ENCODE data around the gene CHSY1.
"Not testable (repeated sequence)": the region's sequence is repeated elsewhere in the genome, so short reads cannot be mapped to it uniquely, and the experiment has no call there.

CHSY1 gene, protein sequence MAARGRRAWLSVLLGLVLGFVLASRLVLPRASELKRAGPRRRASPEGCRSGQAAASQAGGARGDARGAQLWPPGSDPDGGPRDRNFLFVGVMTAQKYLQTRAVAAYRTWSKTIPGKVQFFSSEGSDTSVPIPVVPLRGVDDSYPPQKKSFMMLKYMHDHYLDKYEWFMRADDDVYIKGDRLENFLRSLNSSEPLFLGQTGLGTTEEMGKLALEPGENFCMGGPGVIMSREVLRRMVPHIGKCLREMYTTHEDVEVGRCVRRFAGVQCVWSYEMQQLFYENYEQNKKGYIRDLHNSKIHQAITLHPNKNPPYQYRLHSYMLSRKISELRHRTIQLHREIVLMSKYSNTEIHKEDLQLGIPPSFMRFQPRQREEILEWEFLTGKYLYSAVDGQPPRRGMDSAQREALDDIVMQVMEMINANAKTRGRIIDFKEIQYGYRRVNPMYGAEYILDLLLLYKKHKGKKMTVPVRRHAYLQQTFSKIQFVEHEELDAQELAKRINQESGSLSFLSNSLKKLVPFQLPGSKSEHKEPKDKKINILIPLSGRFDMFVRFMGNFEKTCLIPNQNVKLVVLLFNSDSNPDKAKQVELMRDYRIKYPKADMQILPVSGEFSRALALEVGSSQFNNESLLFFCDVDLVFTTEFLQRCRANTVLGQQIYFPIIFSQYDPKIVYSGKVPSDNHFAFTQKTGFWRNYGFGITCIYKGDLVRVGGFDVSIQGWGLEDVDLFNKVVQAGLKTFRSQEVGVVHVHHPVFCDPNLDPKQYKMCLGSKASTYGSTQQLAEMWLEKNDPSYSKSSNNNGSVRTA

DNA sequence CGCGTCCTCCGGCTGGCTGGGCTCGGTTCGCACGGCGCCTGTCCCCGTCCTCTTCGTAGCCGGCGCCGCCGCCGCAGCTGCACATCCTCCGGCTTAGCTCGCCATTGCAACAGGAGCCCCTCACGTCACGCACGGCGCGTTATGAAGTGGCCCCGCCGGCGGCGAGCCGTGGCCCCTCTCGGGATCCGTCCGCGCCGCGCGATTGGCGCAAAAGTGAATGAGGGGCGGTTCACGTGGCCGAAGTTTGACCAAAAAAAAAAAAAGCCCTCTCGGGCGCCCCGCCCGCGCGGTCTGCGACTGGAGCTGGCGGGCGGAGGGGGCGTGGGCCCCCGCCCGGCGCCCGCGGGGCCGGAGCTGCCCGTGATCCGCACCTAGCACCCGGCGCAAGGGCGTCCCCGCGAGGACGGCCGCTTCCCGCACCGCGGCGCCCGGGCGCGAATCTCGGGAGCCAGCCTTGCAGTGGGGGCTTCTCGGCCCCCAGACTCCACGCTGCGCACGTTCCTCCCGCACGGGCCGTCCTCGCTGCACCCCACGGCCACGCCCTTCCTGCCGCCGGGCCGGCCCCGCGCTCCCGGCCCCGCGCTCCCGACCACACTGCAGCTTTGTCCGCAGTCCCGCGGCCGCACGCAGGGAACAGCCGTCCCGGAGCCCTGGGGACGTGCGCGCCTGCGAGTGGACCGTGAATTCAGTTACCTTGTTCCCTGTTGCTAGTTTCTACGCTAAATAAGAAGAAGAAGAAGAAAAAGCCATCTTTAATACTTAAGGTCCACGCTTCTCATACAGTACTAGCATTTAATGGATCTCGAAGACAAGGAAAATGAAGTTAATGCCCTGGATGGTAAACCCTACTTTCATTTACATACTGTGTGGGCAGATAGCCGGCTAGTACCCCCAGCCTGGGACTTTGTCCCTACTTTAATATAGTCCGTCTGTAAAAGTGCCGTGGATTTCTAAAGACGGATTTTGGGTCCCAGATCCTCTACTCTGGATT, at the start of gene CHSY1:
CHSY1 (minus strand) TSS at position 219 of the 991 bp plus-strand sequence. CDS start 592 bp downstream, outside the sequence.
- peak; percentile 95 for DNase-seq

DNA sequence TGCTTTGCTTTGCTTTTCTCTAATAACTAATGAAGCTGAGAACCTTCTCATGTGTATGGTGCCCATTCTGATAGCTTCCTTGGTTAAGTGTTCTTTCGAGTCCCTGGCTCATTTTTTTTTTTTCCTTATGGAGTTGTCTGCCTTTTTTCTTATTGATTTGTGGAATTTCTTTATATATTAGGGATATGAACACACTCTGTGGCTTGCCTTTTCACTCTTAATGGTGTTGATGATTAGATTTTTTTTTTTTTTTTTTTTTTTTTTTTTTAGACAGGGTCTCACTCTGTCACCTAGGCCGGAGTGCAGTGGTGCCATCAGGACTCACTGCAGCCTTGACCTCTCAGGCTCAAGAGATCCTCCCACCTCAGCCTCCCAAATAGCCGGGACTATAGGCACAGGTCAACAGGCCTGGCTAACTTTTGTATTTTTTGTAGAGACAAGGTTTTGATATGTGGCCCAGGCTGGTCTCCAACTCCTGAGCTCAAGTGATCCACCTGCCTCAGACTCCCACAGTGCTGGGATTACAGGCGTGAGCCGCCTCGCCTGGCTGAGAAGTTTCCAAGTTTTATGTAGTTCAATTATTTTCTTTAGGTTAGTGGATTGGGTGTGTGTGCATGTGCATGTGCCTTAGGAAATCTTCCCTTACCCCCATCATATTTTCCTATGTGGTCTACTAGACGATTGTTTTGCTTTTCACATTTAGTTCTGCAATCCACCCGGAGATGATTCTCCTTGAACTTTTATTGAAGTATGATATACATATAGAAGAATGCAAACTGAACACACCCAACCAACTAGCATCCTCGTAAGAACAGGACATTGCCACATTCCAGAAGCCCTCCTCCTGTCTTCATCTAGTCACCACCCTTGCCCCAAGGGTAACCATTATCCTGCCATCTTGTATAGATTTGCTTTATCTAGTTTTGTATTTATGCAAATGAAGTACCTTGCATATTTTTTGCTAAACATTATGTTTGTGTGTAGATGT, 44.9 kb upstream of the CHSY1 start:
- DNase-seq: no peak

DNA sequence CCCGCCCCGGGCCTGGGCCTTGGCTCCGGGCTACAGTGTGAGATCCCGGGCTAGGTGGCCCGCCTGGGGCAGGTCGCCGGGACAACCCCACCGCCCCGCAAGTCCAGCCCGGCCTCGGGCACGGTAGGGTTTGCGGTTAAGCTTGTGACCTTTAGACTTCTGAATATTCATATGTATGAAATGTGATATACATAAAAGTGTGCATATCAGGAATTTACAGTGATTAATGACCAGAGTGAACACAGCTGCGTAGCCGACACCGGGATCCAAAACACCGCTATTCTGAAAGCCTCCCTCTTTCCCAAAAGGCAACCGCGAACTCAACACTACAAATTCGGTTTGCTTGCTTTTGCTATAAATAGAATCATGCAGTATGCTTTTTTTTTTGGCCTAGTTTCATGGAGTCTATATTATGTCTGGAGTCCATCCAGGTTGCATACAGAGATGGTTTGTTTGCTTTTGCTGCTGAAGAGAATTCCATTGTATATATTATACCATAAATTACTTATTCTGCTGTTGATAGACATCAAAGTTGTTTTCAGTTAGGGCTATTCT, 43.8 kb upstream of the CHSY1 start:
- DNase-seq: no peak

GRCh38 chr15:101294731-101295606, 43.1 kb upstream of the CHSY1 start, which contains the start of gene SNRPA1:
TSS of gene SNRPA1 (minus strand) at chr15:101295248. CDS start at chr15:101295178, 70 bp downstream.
- DNase-seq: peak; percentile 98

DNA sequence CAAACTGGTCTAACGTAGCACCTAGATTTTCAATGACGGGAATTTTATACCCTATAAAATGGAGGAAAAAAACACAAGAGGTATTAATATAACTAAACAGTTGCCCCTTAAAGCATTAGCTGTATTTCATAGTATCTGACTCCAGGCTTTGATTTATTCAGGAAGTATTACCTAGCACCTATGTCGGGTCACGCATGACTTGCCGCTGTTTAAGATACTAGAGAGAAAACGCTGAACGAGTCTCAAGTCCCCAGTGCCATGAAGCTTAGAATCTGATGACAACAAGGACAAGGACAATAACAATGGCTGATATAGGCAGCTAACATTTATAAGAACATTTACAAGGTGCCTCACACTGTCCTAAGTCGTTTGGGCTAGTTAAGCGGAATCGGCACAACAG, 41.3 kb upstream of the CHSY1 start:
- no peak for DNase-seq

GRCh38 chr15:101288905-101289513, 37.2 kb upstream of the CHSY1 start:
- DNase-seq: peak; percentile 70

- not testable (repeated sequence) for DNase-seq
Measured at GRCh38 chr15:101287342-101287741, 35.5 kb upstream of the CHSY1 start.

- DNase-seq: no peak
Measured at GRCh38 chr15:101286471-101287114, 34.7 kb upstream of the CHSY1 start.

DNA sequence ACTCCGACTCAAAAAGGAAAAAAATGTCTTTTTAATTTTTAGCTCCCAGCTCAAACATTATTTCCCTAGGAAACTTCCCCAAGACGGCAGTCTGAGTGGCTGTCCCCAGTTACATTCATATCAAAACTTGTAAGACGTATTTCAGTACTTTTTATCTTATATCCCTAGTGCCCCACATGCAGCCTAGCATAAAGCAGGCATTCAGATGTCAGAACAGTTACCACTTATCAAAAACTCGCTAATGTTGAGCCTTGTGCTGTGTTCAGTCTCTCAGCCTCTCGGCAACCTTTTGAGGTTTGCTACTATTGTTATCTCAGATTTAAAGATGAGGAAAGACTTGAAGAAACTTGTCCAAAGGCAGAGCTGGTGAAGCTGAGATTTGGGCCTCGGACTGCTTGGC, 32.1 kb upstream of the CHSY1 start:
- no peak for DNase-seq

- no peak for DNase-seq
Measured at GRCh38 chr15:101280007-101280406, 28.2 kb upstream of the CHSY1 start.

DNA sequence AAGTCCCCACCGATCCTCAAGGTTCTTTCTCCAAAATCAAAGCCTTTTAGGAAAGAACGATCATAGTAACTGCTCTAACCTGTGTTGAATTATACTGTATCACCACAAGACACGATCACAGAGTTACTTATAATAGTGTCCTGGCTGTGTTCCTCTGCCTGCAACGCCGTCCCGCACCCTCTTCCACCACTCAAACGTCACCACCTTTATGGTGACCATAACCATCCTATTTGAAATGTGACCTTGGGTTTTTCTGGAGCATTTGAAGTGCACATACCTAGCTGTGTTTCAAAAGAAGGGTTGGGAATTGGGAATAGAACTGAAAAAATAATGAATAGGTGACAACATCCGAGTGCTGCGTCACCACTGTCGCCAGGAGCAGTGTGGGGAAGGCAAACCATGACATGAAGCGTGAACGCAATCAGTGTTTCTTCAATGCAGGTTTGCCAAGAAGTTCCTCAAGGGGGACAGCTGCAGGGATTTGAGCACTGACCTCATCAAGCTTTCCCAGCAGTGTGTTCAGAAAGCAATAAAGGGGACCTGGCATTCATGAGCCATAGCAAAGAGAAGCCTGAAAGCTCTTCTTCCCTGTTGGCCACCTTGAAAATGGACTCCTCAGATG, 26.2 kb upstream of the CHSY1 start:
- peak; percentile 13 for DNase-seq

GRCh38 chr15:101277038-101277822, 25.4 kb upstream of the CHSY1 start, which contains the start of gene SELENOS:
TSS of gene SELENOS (minus strand) at chr15:101277485. CDS start at chr15:101277417, 68 bp downstream.
- DNase-seq: peak; percentile 96

DNA sequence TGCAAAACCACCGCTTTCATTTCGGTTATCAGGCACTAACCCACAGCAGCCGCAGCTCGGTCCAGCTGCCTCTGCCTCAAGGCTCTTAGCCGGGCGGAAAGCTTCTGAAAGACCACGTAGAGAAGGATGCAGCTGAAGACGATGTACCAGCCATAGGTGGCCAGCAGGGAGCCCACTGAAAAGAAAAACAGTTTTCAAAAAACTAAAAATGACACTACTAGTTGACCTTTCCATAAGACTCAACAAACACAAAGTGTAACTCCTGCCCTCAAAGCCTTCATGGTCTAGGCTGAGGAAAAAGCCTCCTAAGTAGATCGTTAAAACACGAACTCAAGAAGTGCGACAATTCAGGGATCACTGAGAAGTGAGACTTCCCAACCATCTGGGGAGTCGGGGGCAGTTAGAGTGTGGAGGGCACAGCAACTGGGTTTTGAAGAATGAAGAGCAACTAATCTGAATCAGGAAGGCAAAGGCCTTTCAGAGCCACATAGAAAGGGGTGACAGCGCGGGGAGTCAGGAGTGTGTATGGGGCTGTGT, 24.7 kb upstream of the CHSY1 start:
- DNase-seq: peak; percentile 48

DNA sequence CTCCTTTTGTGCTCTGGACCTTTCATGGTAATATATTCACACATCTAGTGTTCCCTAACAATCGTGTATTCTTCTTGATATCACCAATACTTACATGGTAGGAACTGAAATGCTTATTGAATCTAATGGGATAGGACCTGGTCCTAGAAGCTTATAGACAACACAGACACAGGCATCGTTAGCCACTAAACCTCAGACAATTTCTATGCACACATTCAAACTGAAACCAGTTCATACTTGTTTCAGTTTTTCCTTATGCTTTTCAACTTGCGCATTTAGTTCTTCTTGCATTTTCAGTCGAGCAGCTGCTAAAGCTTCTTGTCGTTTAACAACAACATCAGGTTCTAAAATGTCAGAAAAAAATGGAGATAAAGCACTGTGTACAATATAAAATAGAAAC, 23.2 kb upstream of the CHSY1 start:
- no peak for DNase-seq

- no peak for DNase-seq
Measured at GRCh38 chr15:101273534-101273933, 21.7 kb upstream of the CHSY1 start.

DNA sequence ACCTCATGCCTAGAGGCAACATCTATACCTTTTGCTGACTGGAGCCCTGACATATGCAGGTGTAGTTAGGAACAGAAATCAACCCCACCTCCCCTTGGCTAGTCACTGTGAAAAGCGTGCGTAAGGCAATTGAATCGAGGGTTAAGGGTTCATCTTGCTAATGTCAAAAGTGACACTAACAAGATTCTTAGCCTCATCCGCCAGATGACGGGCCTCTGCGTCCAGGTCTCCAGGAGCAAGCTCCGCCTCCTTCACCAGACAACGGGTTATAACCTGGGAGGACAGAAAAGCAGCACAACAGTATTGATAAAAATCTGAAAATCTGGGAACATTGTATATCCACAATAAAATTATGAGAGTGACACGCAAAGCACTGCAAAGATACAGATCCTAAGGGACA, 20.7 kb upstream of the CHSY1 start:
- no peak for DNase-seq

All from NCI-H69 (cell line).